ENCODE data around the gene COPS9.

Gene COPS9

DNA sequence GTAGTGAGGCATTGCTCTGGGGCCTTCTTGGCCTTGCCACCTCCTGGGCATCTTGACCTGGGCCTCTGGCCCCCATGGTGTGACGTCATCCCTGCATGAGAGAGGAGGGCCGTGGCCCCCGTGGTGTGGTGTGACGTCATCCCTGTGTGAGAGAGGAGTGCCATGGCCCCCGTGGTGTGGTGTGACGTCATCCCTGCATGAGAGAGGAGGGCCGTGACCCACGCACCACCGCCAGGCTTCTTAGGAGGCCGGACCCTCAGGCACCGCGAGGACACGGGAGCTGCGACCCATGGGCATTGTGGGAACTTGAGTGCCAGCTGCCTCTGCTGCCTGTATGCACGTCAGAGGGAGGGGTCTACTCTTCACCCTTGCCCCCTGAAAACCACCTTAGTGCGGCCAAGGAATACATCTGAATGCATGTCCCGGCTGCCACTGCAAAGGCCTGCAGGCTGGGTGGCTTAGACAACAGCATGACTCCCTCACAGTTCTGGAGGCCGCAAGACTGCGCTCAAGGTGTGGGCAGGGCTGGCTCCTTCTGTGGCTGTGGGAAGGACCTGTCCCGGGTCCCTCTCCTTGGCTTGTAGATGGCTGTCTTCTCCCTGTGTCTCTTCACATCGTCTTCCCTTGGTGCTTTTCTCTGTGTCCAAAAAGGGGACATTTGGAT lies 25.1 kb upstream of the COPS9 start:
- Mint-ChIP-seq H3K9me3 (no peaks in the 10 kb centered on the region), H3K4me1 (ENCODE audit: low read depth) (no peaks in the 10 kb centered on the region), H3K27ac (no peak overlapping the region), H3K4me3 (no peak overlapping the region), H3K36me3 (ENCODE audit: low read depth) (no peaks in the 10 kb centered on the region), H3K27me3 (no peaks in the 10 kb centered on the region)
- DNase-seq = no peak

DNA sequence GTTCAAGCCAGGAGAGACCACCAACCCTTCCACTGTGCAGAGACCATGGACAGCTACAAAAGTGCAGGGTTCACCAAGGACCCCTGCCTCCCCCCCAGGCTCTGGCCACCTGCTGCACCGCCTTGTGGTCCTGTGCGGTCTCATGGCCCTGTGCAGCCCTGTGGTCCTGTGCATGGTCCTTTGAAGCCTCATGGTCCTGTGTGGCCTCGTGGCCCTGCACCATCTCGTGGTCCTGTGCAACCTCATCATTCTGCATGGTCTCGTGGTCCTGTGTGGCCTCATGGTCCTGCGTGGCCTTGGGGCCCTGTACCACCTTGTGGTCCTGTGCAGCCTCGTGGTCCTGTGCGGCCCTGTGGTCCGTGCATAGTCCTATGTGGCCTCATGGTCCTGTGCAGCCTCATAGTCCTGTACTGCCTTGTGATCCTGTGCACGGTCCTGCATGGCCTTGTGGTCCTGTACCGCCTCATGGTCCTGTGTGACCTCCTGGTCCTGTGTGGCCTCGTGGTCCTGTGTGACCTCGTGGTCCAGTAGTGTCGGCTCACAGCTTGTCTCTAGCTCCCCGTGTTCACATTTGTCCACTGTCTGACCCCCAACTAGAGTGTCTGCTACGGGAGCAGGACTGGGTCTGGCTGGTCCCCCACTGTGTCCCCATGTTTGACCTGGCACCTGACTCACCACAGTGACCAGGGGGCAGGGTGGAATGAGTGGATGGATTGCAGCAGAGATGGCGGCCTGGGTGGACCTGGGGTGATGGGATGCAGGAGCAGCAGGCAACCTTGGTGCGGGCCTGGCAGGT lies 24.4 kb upstream of the COPS9 start:
- no peaks in the 10 kb centered on the region for H3K4me1 Mint-ChIP-seq (ENCODE audit: low read depth)
- H3K27ac Mint-ChIP-seq = no peak overlapping the region
- DNase-seq = no peak
- no peaks in the 10 kb centered on the region for H3K27me3 Mint-ChIP-seq
- no peaks in the 10 kb centered on the region for H3K9me3 Mint-ChIP-seq
- no peak overlapping the region for H3K4me3 Mint-ChIP-seq
- no peaks in the 10 kb centered on the region for H3K36me3 Mint-ChIP-seq (ENCODE audit: low read depth)

DNA sequence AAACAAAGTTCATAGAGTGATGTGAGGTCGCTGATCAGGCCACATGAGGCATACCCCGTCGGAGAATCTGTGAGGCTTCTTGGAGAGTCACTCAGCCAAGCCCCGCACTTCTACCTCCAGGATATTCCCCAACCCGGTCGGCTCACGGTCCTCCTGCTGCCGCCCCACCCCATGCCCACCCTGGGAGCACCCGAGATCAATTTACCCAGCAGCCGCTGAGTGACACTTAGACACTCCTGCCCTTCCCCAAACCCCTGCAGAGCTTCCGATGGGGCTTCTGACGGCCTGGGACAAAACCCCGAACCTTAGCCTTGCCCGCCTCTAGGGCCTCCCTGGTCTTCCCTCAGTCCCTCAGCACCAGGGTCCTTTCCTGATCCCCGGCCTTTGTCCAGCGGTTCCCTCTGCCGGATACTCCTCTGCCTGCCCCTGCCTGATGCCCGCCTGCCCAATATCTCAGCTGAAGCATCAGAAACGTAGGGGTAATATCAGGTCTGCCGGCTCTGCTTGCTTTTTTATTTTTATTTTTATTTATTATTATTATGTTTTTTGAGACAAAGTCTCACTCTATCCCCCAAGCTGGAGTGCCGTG lies 23.2 kb upstream of the COPS9 start:
- Mint-ChIP-seq H3K27me3 (no peaks in the 10 kb centered on the region), H3K27ac (no peak overlapping the region), H3K4me1 (ENCODE audit: low read depth) (no peaks in the 10 kb centered on the region), H3K9me3 (no peaks in the 10 kb centered on the region), H3K36me3 (ENCODE audit: low read depth) (no peaks in the 10 kb centered on the region), H3K4me3 (no peak overlapping the region)
- no peak for DNase-seq

DNA sequence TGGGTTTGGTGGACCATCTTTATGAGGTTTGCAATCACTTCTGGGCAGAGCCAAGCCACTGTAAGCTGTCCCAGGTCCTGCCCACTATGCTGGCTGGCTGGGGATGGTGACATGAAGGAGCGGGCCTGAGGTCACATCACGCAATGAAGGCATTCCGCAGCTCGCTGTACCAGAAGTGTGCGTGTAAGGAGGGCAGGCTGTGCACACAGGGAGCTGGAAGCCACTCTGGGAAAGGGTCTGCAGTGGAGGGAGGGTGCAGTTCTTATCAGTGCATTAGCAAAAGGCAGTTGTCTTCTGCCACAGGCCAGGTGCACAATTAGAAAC lies 21.0 kb upstream of the COPS9 start:
- no peak for DNase-seq
- H3K4me1 Mint-ChIP-seq (ENCODE audit: low read depth) = no peaks in the 10 kb centered on the region
- peaks cover 9% of the 10 kb centered on the region for H3K27me3 Mint-ChIP-seq
- no peaks in the 10 kb centered on the region for H3K9me3 Mint-ChIP-seq
- H3K27ac Mint-ChIP-seq = no peak overlapping the region
- no peak overlapping the region for H3K4me3 Mint-ChIP-seq
- no peaks in the 10 kb centered on the region for H3K36me3 Mint-ChIP-seq (ENCODE audit: low read depth)

DNA sequence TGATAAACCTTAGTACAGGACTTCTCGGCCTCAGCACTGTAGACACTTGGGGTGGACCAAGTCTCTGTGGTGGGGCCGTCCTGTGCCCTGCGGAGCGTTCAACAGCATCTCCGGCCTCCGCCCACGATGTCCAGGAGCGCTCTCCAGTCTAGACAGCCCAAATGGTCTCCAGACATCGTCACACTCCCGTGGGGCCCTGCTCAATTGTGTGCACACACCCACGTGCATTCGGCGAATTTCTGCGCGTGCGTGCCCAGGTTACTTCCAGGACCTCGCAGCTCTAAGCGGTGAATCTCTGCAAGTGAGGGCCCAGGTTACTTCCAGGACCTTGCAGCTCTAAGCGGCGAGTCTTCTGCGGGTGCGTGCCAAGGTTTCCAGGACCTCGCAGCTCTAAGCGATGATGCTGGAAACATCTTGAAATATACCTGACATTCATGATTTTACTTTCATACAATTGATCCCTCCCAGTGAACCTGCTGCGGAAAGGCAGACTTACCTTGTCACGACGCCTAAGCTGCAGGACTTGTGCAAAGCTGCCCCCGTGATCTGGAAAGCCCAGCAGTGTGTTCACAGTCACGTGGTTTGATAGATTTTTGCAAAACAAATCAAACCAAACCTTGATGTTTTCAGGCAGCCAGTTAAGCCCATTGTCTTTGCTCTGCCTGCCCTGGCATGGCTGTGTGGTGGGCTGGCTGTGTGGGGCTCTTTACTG lies 20.5 kb upstream of the COPS9 start:
- Mint-ChIP-seq H3K4me3 (no peak overlapping the region), H3K27me3 (peaks cover 10% of the 10 kb centered on the region), H3K4me1 (ENCODE audit: low read depth) (no peaks in the 10 kb centered on the region), H3K9me3 (no peaks in the 10 kb centered on the region), H3K27ac (no peak overlapping the region), H3K36me3 (ENCODE audit: low read depth) (no peaks in the 10 kb centered on the region)
- DNase-seq = no peak

DNA sequence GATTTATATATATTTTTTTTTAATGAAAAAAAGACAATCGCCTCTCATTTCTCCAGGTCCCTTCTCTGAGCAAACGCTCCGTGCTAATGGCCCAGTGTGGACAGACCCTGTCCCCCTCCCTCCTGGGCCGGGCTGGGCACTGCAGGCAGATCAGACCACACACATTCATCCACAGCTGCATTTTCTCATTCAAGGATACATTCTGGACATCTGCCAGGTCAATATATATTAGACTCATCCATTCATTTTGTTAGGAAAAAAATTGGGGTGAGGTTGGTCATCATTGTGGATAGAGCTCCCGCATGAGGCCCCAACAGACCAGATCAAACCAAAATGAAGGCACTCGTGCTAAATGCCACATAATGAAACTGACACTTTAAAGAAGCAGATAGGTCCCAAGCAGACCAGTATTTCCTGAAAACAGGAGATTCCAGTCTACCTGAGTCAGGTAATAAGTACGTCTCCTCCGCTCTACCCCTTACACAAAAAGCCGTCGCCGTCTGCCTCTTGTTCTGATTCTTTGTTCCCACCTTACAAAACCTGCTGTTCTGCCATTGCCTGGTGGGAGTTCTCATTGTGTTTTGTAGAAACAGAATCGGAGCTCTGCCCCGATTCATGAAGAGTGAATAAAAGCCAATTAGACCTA lies 19.8 kb upstream of the COPS9 start:
- H3K27me3 Mint-ChIP-seq = peaks cover 15% of the 10 kb centered on the region
- H3K4me3 Mint-ChIP-seq = no peak overlapping the region
- no peaks in the 10 kb centered on the region for H3K36me3 Mint-ChIP-seq (ENCODE audit: low read depth)
- no peaks in the 10 kb centered on the region for H3K4me1 Mint-ChIP-seq (ENCODE audit: low read depth)
- DNase-seq = no peak
- no peaks in the 10 kb centered on the region for H3K9me3 Mint-ChIP-seq
- no peak overlapping the region for H3K27ac Mint-ChIP-seq

DNA sequence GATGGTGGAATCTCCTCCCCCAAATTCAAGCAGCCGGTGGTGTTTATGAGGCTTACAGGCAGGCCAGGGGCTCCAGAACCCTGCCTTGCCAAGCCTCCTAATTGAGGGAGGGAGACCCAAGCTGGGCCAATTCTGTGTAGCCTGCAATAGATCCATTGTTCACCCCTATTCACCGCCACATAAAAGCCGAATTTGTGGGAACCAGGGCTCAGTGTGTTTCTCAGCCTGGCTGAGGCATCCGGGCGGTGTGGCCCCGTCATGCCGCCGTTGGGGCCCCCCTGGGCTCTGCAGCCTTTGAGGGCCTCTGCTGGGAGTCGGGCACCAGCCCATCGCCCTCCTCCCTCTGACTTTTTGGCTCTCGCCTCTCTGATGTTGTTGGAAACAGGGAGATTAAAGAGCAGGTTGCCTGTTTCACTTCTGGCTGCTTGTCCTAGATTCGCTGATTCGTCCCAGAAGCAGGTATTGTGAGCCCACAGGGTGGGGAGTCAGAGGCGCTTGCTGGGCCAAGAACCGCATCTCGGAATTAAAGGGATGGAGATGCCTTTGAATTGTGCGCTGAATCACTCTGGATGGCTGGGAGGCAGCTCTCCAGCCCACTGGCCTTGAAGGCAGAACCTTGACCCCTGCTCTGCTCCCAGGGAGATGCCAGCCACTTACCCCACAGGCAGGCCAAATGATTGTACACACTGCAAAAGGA lies 19.1 kb upstream of the COPS9 start:
- DNase-seq = no peak
- H3K27me3 Mint-ChIP-seq = peaks cover 15% of the 10 kb centered on the region
- H3K27ac Mint-ChIP-seq = no peak overlapping the region
- H3K4me3 Mint-ChIP-seq = no peak overlapping the region
- H3K4me1 Mint-ChIP-seq (ENCODE audit: low read depth) = no peaks in the 10 kb centered on the region
- no peaks in the 10 kb centered on the region for H3K36me3 Mint-ChIP-seq (ENCODE audit: low read depth)
- no peaks in the 10 kb centered on the region for H3K9me3 Mint-ChIP-seq

DNA sequence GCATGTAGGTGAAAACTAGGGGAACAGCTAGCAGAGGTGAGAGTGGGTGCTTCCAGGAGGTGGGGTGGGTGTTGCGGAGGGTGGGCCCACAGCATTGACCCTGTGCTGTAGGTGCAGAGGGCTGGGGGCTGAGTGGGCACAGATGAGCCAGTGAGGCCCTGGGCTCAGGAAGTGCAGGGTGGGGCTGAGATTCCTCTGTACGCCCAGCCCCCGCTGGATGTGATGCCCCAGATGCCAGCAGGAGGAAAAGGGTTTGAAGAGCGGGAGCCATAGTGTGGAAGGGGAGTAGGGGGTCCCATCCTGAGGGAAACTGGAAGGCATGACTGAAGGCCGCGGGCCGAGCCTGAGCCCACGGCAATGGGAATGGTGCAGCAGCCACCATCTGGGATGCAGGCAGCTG lies 18.5 kb upstream of the COPS9 start:
- Mint-ChIP-seq H3K4me3 (no peak overlapping the region), H3K27ac (no peak overlapping the region), H3K9me3 (no peaks in the 10 kb centered on the region), H3K27me3 (peaks cover 20% of the 10 kb centered on the region), H3K36me3 (ENCODE audit: low read depth) (no peaks in the 10 kb centered on the region), H3K4me1 (ENCODE audit: low read depth) (no peaks in the 10 kb centered on the region)
- DNase-seq = no peak

DNA sequence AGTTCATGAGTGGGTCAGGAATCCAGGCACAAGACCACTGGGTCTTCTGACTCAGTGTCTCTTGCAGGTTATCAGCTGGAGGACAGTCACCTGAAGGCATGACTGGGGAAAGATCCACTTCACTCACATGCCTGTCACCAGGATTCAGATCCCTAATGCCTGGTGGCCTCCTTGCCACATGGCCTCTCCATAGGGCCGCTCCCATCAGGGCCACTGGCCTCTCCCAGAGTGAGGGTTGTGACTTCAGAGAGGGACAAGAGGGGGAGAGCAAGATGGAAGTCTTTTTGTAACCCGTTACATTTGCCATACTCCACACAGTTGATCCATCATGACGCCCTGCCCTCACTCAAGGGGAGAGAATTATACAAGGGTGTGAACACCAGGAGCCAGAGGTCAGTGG lies 17.3 kb upstream of the COPS9 start:
- no peaks in the 10 kb centered on the region for H3K9me3 Mint-ChIP-seq
- H3K4me1 Mint-ChIP-seq (ENCODE audit: low read depth) = no peaks in the 10 kb centered on the region
- H3K27me3 Mint-ChIP-seq = peaks cover 25% of the 10 kb centered on the region
- H3K4me3 Mint-ChIP-seq = no peak overlapping the region
- H3K27ac Mint-ChIP-seq = no peak overlapping the region
- H3K36me3 Mint-ChIP-seq (ENCODE audit: low read depth) = no peaks in the 10 kb centered on the region
- no peak for DNase-seq

DNA sequence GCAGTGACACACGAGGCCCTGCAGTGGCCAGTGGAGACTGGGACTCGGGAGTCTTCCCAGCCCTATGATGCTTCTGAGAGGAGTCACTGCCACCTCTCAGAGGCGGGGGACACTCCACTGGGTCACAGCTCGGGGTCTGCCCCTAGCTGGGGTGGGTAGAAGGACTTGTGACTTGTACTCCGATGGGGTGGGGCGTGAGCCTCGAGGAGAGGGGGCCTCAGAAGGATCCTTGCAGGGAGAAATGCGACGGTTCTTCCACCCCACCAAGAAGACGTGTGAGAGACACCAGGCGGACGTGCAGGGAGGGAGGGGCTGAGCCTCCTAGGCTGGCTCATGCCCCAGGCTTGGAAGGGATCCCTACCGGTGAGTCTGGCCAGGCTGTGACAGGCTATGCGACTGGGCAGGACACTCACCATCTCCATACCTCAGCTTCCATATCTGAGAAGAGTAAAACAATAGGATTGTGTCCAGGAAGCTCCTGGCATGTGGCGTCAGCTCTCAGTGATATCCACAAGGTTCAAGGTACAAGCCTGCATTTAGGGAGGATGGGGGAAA lies 15.4 kb upstream of the COPS9 start:
- H3K9me3 Mint-ChIP-seq = no peaks in the 10 kb centered on the region
- no peak for DNase-seq
- no peaks in the 10 kb centered on the region for H3K4me1 Mint-ChIP-seq (ENCODE audit: low read depth)
- no peak overlapping the region for H3K27ac Mint-ChIP-seq
- H3K27me3 Mint-ChIP-seq = peaks cover 28% of the 10 kb centered on the region
- H3K36me3 Mint-ChIP-seq (ENCODE audit: low read depth) = no peaks in the 10 kb centered on the region
- H3K4me3 Mint-ChIP-seq = no peak overlapping the region

DNA sequence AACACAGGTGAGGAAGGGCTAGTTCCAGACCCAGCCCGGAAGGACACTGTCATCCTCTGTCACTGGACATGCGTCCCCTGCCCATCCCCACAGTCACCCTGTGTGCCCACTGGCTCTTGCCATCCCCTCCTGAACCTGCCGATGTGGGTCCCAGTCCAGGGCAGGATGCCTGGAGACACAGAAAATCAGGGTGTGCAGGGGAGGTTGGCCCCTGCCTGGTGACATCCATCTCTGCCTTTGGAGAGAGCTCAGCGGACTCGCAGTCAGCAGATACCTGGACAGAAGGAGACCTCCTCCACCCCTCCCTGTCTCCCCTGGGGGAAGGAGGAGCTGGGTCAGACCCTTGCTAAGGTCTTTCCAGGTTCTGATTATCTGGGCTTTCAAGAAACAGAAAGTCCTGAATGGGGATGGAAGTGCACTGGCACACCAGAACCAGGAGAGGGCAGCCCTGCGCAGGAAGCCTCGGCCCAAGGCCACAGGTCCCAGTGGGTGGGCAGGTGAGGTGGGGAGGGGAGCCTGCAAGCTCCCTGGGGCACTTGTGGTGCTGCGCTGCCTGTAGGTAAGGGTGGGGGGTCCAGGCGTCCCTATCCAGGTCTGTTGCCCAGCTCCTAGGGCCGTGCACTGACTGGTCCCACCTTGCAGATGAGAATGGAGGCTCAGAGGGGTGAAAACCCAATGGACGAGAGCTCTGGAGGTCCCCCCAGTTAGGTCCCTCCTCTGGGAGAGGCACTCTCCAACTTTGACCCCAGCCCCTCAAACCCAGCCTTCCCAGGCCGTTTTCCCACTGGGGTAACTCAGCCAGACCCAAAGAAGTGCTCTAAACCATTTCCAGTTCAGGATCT lies 14.1 kb upstream of the COPS9 start:
- Mint-ChIP-seq H3K27me3 (peaks cover 28% of the 10 kb centered on the region), H3K4me1 (ENCODE audit: low read depth) (no peaks in the 10 kb centered on the region), H3K36me3 (ENCODE audit: low read depth) (no peaks in the 10 kb centered on the region), H3K9me3 (no peaks in the 10 kb centered on the region), H3K4me3 (no peak overlapping the region), H3K27ac (no peak overlapping the region)
- peak; percentile 59 for DNase-seq

DNA sequence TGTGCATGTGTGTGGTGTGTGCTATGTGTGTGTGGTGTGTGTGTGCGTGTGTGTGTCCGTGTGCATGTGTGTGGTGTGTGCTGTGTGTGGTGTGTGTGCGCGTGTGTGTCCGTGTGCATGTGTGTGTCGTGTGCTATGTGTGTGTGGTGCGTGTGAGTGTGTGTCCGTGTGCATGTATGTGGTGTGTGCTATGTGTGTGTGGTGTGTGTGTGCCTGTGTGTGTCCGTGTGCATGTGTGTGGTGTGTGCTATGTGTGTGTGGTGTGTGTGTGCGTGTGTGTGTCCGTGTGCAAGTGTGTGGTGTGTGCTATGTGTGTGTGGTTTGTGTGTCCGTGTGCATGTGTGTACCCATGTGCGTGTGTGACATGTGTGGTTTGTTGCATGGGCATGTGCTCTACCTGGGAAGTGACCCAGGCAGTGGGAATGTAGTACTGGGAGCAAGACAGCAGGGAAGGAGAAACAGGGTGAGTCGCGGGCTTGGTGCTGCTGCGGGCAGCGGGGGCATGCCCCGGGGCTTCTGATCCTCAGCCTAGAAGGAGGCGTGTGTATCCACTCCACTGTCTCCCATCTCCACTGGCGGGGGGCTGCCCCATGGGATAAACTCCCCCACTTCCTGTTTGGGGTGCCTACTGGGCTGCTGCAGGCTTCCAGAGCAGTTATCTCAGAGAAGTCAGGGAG lies 11.9 kb upstream of the COPS9 start:
- Mint-ChIP-seq H3K27me3 (peaks cover 23% of the 10 kb centered on the region), H3K36me3 (ENCODE audit: low read depth) (no peaks in the 10 kb centered on the region), H3K27ac (no peak overlapping the region)

DNA sequence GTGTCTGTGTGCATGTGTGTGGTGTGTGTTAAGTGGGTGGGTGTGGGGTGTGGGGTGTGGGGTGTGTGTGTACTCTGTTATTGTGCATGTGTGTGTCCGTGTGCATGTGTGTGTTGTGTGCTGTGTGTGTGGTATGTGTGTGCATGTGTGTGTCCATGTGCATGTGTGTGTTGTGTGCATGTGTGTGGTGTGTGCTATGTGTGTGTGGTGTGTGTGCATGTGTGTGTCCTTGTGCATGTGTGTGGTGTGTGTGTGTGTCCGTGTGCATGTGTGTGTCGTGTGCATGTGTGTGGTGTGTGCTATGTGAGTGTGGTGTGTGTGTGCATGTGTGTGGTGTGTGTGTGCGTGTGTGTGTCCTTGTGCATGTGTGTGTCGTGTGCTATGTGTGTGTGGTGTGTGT lies 11.3 kb upstream of the COPS9 start:
- Mint-ChIP-seq H3K27me3 (peaks cover 22% of the 10 kb centered on the region), H3K4me3 (no peak overlapping the region), H3K4me1 (ENCODE audit: low read depth) (peaks cover 2% of the 10 kb centered on the region), H3K36me3 (ENCODE audit: low read depth) (no peaks in the 10 kb centered on the region), H3K9me3 (no peaks in the 10 kb centered on the region), H3K27ac (no peak overlapping the region)
- DNase-seq = no peak

More for the DNA sequence above, 11.9 kb upstream of the COPS9 start:
- H3K4me3 Mint-ChIP-seq = no peak overlapping the region
- H3K9me3 Mint-ChIP-seq = no peaks in the 10 kb centered on the region
- no peak for DNase-seq
- H3K4me1 Mint-ChIP-seq (ENCODE audit: low read depth) = peaks cover 2% of the 10 kb centered on the region

All from activated T-cell treated with anti-CD3 and anti-CD28 coated beads, Interleukin-2, amount 50 U/mL, for 24 hours (primary cell).